HL-60 (cell line): ENCODE data around the gene PPP2R3C.

Source experiments
- DNase-seq, 2 experiments: peaks; one replicate each; pipeline ENCODE4 v3.0.0-alpha.2; 2010 to 2020; ENCODE audit warnings: low read depth in 1 of 2, low spot score in 1 of 2
- H3K27ac ChIP-seq: fragments of 250-450 bp; sonication (Bioruptor Pico); replicated peaks from 2 replicates; pipeline ENCODE4 v1.5.1; 2020; ENCODE audit warnings: mild to moderate bottlenecking, moderate library complexity
- H3K27me3 ChIP-seq: fragments of 250-450 bp; sonication (Bioruptor Pico); 2 replicates; pipeline ENCODE4 v1.5.1; 2021; ENCODE audit warnings: mild to moderate bottlenecking, moderate library complexity; ENCODE audit not compliant: insufficient read depth, poor library complexity, severe bottlenecking
- H3K4me3 ChIP-seq: replicated peaks from 2 replicates; pipeline ENCODE4 v1.5.1; 2011; ENCODE audit warnings: mild to moderate bottlenecking, control low read depth, low read length; ENCODE audit not compliant: insufficient read depth
- CTCF ChIP-seq: IDR thresholded peaks from one replicate; pipeline ENCODE4 v1.5.1; 2011; ENCODE audit warnings: low read length, control low read depth, inconsistent platforms; ENCODE audit not compliant: insufficient read depth
- GABPA ChIP-seq: IDR thresholded peaks from 2 replicates; pipeline ENCODE4 v1.6.1; 2012; ENCODE audit warnings: low read depth
- POLR2AphosphoS5 ChIP-seq: IDR thresholded peaks from 2 replicates; pipeline ENCODE4 v1.6.1; 2012; ENCODE audit warnings: low read depth
- REST ChIP-seq: IDR thresholded peaks from 2 replicates; pipeline ENCODE4 v1.6.1; 2012; ENCODE audit warnings: low read depth; ENCODE audit not compliant: insufficient replicate concordance
- SPI1 ChIP-seq: IDR thresholded peaks from 2 replicates; pipeline ENCODE4 v1.6.1; 2012; ENCODE audit warnings: low read depth, mild to moderate bottlenecking, borderline replicate concordance
- long read RNA-seq: library from polyadenylated mRNA; unstranded; transcript quantifications from one replicate; pipeline ENCODE4 v2.0.0, GENCODE V29; 2020

Gene PPP2R3C
- long read RNA-seq, transcript PPP2R3C-201 (13 exons, 1,839 nt) = major isoform, 29 of 75 reads
- long read RNA-seq, transcript PPP2R3C-217 (12 exons, 1,846 nt) = minor isoform, 21 of 75 reads
- long read RNA-seq, transcript PPP2R3C-204 (13 exons, 1,719 nt) = minor isoform, 8 of 75 reads
- long read RNA-seq, partial matches to known transcripts = 3 of 75 reads
- long read RNA-seq, other reads (novel, unspliced or antisense) = 14 of 75 reads

- peak; percentile 93 to 97 for DNase-seq
- TF ChIP-seq CTCF = no peak
- TF ChIP-seq GABPA = peak; percentile 86
- TF ChIP-seq POLR2AphosphoS5 = peak; percentile 84
- TF ChIP-seq SPI1 = peak; percentile 70; the same call in 1 of the 2 replicates
- TF ChIP-seq REST = peak; percentile 13
- peak within 1 kb of the TSS; percentile 83 for H3K4me3 ChIP-seq
- peak within 1 kb of the TSS; percentile 99 for H3K27ac ChIP-seq
- H3K27me3 ChIP-seq = no peaks in the 10 kb centered on the region
Measured at GRCh38 chr14:35121887-35122695, at the start of gene PPP2R3C, which contains the start of gene PRORP. TSS of gene PPP2R3C (minus strand) at chr14:35121990. CDS start at chr14:35121959, 31 bp downstream. TSS of gene PRORP (plus strand) at chr14:35122552. CDS start at chr14:35123246, 694 bp downstream.

- TF ChIP-seq CTCF (no peak), REST (no peak), POLR2AphosphoS5 (no peak), GABPA (no peak), SPI1 (no peak)
- Histone ChIP-seq H3K4me3 (no peak overlapping the region), H3K27me3 (no peaks in the 10 kb centered on the region), H3K27ac (no peak overlapping the region)
- DNase-seq = no peak
Measured at GRCh38 chr14:35167496-35167895, 45.7 kb upstream of the PPP2R3C start.

GRCh38 chr14:35164849-35165248 lies 43.1 kb upstream of the PPP2R3C start:
- H3K4me3 ChIP-seq = no peak overlapping the region
- no peak overlapping the region for H3K27ac ChIP-seq
- H3K27me3 ChIP-seq = no peaks in the 10 kb centered on the region
- no peak for TF ChIP-seq GABPA
- TF ChIP-seq SPI1 = no peak
- no peak for TF ChIP-seq CTCF
- TF ChIP-seq POLR2AphosphoS5 = no peak
- no peak for TF ChIP-seq REST
- no peak for DNase-seq
